HG03159 (cell line): ENCODE measurements around the gene BCR.
"Not testable (repeated sequence)": the region's sequence is repeated elsewhere in the genome, so short reads cannot be mapped to it uniquely, and the experiment has no call there.

Experiments
- ATAC-seq: cut with Tn5 transposase; IDR thresholded peaks from one replicate; pipeline ENCODE4 v1.9.1; 2021; ENCODE audit warnings: mild to moderate bottlenecking, moderate library complexity; ENCODE audit not compliant: unreplicated experiment

Gene BCR

DNA sequence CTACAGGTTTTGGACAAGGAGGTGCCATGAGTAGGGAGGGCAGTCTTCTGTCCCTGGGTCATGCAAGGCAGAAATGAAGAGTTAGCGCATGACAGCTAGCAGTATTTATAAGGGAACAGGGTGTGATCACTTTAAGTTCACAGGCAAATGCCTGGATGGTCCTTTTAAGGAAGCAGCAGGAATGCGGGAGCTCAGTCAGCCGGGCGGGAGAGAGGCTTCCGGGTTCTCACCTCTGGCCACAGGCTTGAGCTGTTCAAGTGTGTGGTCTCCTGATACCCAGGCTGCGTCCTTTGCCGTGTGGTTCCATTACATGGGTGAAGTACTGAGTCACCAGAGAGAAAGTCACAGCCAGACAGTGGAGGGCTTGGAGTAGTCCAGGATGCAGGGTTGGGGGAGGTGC lies 105.4 kb downstream of the BCR start:
- no peak for ATAC-seq

DNA sequence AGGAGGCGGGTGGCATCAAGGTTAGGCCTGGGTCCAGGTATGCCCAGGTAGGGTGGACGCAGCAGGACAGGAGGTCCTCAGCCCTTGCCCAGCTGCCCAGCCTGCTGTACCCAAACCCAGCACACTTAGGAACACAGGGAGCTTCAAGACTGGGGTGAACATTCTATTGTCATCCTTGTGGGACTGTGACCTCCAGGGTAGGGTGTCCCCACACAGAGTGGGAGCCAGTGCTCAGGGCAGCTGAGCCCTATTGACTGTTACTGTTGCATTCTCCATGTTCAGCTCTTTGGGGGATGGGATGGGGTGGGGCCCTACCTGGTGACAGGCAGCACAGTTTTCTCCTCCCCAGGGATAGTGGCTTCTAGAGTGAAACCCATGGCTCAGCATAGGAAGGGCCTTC lies 106.0 kb downstream of the BCR start:
- ATAC-seq: no peak

GRCh38 chr22:23287136-23288095 lies 107.1 kb downstream of the BCR start:
- no peak for ATAC-seq

GRCh38 chr22:23288301-23289129 lies 108.2 kb downstream of the BCR start:
- ATAC-seq: no peak

DNA sequence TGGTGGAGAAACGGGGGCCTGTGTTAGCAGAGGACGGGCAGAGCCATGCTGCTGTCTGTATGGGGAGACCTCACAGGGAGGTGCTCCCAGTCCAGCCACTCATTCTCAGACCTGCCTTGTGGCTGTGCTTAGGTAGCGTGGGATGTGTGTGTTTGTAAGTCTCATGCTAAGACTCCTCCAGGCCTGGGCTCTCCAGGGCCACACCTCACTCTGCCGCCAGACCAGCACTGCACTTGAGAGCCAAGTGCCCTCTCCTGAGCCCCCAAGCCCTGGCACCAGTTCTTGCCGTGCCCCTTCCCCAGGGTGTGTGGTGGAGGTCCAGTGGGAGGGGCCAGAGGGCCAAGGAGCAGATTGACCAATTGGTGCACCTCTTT lies 108.8 kb downstream of the BCR start:
- no peak for ATAC-seq

- ATAC-seq: no peak
These were observed 109.8 kb downstream of the BCR start for GRCh38 chr22:23289851-23290724.

GRCh38 chr22:23291806-23292452 lies 111.6 kb downstream of the BCR start:
- no peak for ATAC-seq

- ATAC-seq: no peak
These were observed 112.4 kb downstream of the BCR start for GRCh38 chr22:23292453-23293350.

- no peak for ATAC-seq
These were observed 113.4 kb downstream of the BCR start for GRCh38 chr22:23293720-23294119.

GRCh38 chr22:23294221-23294620 lies 113.9 kb downstream of the BCR start:
- ATAC-seq: no peak

DNA sequence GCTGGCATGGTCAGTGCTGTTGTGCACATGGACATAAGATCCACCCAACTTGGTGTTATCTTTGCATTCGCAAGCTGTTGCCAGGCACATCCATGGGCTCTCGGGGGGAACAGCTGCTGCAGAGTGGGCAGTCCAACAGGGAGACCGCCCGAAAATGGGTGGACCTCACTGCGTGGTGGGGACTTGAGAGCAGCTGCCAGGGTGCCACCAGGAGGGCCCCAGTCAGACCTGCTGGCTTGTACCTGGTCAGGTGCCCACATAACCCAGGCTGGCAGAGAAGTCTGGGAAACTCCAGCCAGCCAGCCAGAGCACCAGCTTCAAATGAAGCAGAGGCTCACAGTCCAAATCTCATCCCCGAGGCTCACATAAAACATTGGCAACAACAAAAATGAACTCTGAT lies 120.2 kb downstream of the BCR start:
- no peak for ATAC-seq

GRCh38 chr22:23301591-23301990 lies 121.3 kb downstream of the BCR start:
- no peak for ATAC-seq

DNA sequence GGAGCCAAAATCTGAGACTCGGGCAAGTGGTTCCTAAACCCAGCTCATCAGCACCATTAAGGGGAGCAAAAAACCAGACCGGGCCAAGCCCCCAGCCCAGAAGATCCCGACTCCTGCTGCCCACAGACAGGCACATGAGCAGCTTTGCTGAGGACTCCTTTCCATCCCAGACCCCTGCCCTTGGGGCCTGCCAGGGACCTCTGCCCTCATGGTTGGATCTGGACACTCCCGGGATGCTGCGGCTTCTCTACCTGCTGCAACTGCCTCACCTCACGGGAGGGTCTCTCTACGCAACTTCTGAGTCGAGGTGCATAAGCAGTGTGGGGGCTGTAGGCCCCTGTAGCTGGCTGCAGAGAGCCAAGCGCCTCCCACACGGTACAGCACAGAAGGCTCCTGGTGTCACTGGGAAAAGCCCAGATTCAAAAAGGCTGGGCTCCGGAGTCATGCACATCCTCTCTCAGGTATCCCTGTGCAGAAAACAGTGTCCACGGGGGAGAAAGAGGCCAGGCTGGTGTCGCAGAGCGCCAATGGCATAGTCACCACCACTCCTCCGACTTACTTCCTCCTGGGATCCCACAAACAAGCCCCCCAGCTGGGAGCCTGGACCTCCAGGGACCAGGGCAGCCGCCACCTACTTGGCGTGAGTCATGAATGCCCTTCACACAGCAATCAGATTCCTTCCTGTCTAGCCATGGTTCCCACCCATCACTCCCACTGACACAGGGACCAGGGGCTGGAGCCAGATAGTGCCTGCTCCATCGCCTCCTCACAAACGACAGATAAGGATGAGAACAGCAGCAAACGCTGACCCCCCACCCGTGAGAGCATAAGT lies 122.1 kb downstream of the BCR start:
- no peak for ATAC-seq

DNA sequence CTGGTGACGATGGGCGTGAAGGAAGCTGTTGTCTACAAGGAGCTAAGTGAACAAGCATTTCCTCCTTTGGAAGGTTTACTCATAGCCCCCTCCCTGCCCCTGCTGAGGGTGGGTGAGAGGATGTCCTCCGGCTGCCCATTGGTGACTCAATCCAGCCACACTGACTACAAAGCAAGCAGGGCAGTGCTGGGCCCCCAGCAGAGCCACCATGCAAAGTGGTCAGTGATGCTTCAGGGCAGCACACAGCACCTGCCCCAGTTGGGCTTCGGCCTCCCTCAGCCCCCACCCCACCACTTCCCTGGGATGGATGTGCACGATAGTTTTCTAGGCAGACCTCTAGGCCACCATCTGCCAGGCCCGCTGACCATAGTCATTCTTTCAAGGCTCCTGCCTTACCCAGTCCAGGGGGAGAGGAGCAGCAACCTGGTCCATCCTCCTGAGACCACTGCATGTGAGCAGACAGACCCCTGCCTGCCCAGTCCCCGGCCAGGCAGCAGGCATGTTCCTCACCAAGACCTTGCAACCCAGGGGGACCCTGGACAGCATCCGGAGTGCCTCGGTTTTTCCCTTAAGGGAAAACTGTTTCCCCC lies 125.1 kb downstream of the BCR start:
- no peak for ATAC-seq

GRCh38 chr22:23305922-23306374 lies 125.6 kb downstream of the BCR start:
- ATAC-seq: no peak

GRCh38 chr22:23306438-23306921 lies 126.2 kb downstream of the BCR start:
- no peak for ATAC-seq

- no peak for ATAC-seq
These were observed 126.6 kb downstream of the BCR start for GRCh38 chr22:23306926-23307325.

GRCh38 chr22:23307511-23307910 lies 127.2 kb downstream of the BCR start:
- ATAC-seq: not testable (repeated sequence)
